ENCODE results near the gene HOPX.

Gene HOPX

DNA sequence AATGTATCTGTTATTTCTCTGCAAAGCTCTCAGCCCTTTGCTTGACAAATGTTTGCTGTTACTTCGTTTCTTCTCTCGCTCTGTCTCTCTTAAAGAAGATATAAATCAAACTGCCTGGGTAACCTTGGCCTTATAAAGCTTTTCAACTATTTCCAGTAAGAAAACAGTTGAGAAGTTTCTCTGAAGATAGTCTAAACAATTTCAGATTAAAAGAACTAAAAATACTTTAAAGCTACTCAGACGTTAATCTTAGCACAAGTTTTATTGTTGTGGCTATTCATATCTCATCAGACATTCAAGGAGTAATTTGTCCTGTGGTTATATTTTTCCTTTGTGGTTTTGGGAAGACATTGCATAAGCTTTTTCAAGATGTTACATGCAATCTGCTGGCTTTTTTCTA lies 22.6 kb downstream of the HOPX start:
- TF ChIP-seq SIN3A (IDR thresholded peaks at IDR 0.05; ENCODE audit: borderline replicate concordance, insufficient read depth, low read length), result no peak
- no peak for TF ChIP-seq POLR2AphosphoS5 (IDR thresholded peaks at IDR 0.05; ENCODE audit: low read depth, low read length)
- TF ChIP-seq FOXP2 (optimal IDR thresholded peaks at IDR 0.05; ENCODE audit: borderline replicate concordance, extremely low read depth, extremely low read length, insufficient read depth), result no peak
- TF ChIP-seq REST (IDR thresholded peaks at IDR 0.05; ENCODE audit: insufficient read depth in 1 of 2, low read depth in 2 of 2, low read length in 2 of 2), result no peak
- no peak for TF ChIP-seq TAF1 (IDR thresholded peaks at IDR 0.05; ENCODE audit: borderline replicate concordance, insufficient read depth, low read length)

DNA sequence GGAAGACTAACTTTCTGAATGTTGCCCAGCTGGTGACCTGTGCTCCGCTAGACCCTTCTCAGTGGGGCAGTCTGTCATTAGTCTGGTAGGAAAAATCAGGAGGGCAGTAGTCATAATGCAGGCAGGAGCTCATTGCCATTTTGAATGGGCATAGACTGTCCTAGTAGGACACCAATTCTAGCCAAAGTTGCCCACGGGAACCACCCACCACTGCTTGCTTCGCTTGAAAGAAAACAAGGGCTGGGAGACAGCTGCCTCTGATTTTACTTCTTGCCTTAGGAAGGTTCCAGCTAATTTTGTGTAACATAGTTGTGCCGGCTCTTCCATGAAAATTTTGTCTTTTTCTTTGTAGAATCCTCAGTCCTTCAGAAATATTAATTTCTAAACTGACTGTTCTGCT lies 23.3 kb downstream of the HOPX start:
- TF ChIP-seq REST (IDR thresholded peaks at IDR 0.05; ENCODE audit: insufficient read depth in 1 of 2, low read depth in 2 of 2, low read length in 2 of 2), result no peak
- TF ChIP-seq TAF1 (IDR thresholded peaks at IDR 0.05; ENCODE audit: borderline replicate concordance, insufficient read depth, low read length), result no peak
- TF ChIP-seq FOXP2 (optimal IDR thresholded peaks at IDR 0.05; ENCODE audit: borderline replicate concordance, extremely low read depth, extremely low read length, insufficient read depth), result no peak
- TF ChIP-seq POLR2AphosphoS5 (IDR thresholded peaks at IDR 0.05; ENCODE audit: low read depth, low read length), result no peak
- no peak for TF ChIP-seq SIN3A (IDR thresholded peaks at IDR 0.05; ENCODE audit: borderline replicate concordance, insufficient read depth, low read length)

GRCh38 chr4:56657128-56657527 lies 24.0 kb downstream of the HOPX start:
- no peak for TF ChIP-seq SIN3A (IDR thresholded peaks at IDR 0.05; ENCODE audit: borderline replicate concordance, insufficient read depth, low read length)
- TF ChIP-seq REST (IDR thresholded peaks at IDR 0.05; ENCODE audit: insufficient read depth in 1 of 2, low read depth in 2 of 2, low read length in 2 of 2), result no peak

DNA sequence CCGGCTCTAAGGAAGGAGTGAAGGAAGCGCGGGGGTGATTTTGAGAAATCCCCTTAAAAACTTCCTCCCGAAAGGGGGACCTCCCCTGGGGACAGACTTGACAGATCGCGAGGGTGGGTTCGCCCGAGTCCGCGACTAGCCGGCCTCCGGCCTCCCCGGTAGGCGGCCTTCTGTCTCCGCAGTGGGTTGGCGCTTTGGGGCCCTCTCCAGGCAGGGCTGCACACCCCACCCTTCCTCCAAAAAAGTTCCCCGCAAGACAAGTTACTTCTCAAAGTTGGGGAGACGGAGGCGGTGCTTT lies 24.8 kb downstream of the HOPX start:
- TF ChIP-seq FOXP2 (optimal IDR thresholded peaks at IDR 0.05; ENCODE audit: borderline replicate concordance, extremely low read depth, extremely low read length, insufficient read depth) (no peak), TAF1 (IDR thresholded peaks at IDR 0.05; ENCODE audit: borderline replicate concordance, insufficient read depth, low read length) (no peak), SIN3A (IDR thresholded peaks at IDR 0.05; ENCODE audit: borderline replicate concordance, insufficient read depth, low read length) (no peak), POLR2AphosphoS5 (IDR thresholded peaks at IDR 0.05; ENCODE audit: low read depth, low read length) (no peak), REST (IDR thresholded peaks at IDR 0.05; ENCODE audit: insufficient read depth in 1 of 2, low read depth in 2 of 2, low read length in 2 of 2) (no peak)

DNA sequence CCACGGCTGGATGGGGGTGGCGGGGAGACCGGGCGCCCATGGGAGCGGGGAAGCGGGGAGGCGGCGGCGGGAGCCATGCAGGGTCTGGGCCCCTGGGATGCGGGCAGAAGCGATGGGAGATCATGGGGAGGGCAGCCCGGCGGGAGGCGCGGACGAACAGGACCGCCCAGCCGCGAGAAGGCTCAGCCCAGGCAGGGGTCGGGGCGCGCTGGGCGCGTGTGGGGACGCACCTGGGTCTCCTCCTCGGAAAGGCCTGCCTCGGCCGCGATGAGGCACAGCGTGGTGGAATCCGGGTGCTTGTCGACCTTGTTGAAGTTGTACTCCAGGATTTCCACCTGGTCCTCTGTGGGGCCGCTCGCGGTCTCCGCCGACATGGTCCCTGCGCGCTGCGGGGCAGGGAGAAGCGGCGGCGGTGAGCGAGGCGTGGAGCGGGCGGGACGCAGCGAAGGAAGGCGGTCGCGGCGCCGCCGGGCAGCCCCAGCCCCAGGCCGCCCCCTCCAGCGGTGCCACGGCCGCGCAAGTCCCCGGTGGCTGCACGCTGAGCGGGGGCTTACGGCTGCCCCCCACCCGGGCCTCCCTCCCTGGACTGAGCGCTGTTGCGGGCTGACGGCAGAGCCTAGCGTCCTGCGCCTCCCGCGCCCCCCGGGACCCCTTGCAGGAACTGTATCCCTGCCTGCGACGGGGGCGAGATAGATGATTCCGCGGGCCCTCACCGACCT lies 25.3 kb downstream of the HOPX start:
- no peak for TF ChIP-seq FOXP2 (optimal IDR thresholded peaks at IDR 0.05; ENCODE audit: borderline replicate concordance, extremely low read depth, extremely low read length, insufficient read depth)
- TF ChIP-seq POLR2AphosphoS5 (IDR thresholded peaks at IDR 0.05; ENCODE audit: low read depth, low read length), result no peak
- TF ChIP-seq TAF1 (IDR thresholded peaks at IDR 0.05; ENCODE audit: borderline replicate concordance, insufficient read depth, low read length), result no peak
- TF ChIP-seq REST (IDR thresholded peaks at IDR 0.05; ENCODE audit: insufficient read depth in 1 of 2, low read depth in 2 of 2, low read length in 2 of 2), result no peak
